Thoracic aorta (tissue), 2 donors: ENCODE measurements around the gene SERPINE1. TPM values are rescaled to one million over a fixed set of nuclear protein-coding genes. Genes with fewer than 3 reads are reported as not detected.

ENCODE experiments used
- ATAC-seq: fragments of 150-250 bp; one replicate; pipeline ENCODE4 v1.8.0; 2017; ENCODE audit warnings: low read depth; ENCODE audit not compliant: insufficient number of reproducible peaks, low FRiP score
- DNase-seq: peaks from one replicate; pipeline ENCODE4 v3.0.0-alpha.2; 2020; ENCODE audit warnings: low spot score
- H3K27ac ChIP-seq, 2 donors: fragments of 200-600 bp; sonication (generic); 1 replicate in 1 of 2; 2 replicates in 1 of 2; pipeline ENCODE4 v1.5.1; 2016; ENCODE audit warnings: mild to moderate bottlenecking in 2 of 2, moderate library complexity in 2 of 2
- H3K27me3 ChIP-seq: fragments of 200-600 bp; sonication (generic); replicated peaks from 2 replicates; pipeline ENCODE4 v1.6.0; 2016; ENCODE audit warnings: mild to moderate bottlenecking; ENCODE audit not compliant: insufficient read depth
- H3K36me3 ChIP-seq: fragments of 200-600 bp; sonication (generic); one replicate; pipeline ENCODE4 v1.5.1; 2016
- H3K4me1 ChIP-seq, 2 donors: fragments of 200-600 bp; sonication (generic); 1 replicate in 1 of 2; 2 replicates in 1 of 2; pipeline versions ENCODE4 v1.5.1 to v1.6.0; 2016; ENCODE audit warnings: low read depth in 2 of 2, mild to moderate bottlenecking in 1 of 2; ENCODE audit not compliant: control insufficient read depth in 1 of 2
- H3K4me3 ChIP-seq: fragments of 200-600 bp; sonication (generic); 2 replicates; pipeline ENCODE4 v1.5.1; 2016; ENCODE audit warnings: mild to moderate bottlenecking
- H3K9me3 ChIP-seq: fragments of 200-600 bp; sonication (generic); 2 replicates; pipeline ENCODE4 v1.5.1; 2016
- total RNA-seq, 2 donors: library from RNA; depleted of rRNA; stranded (reverse); fragments of >200 nt; gene quantifications; one replicate each; pipeline versions ENCODE4 v1.1.0 to v1.2.3, GENCODE V29; 2016
- TF ChIP-seq, protein P1 (sequence below): fragments of 200-600 bp; sonication (generic); IDR thresholded peaks from one replicate; pipeline ENCODE4 v1.5.1; 2019; ENCODE audit warnings: antibody characterized with exemption

Gene SERPINE1
- total RNA-seq, 2 donors from 2014 or later: 542 to 1,009 TPM

DNA sequence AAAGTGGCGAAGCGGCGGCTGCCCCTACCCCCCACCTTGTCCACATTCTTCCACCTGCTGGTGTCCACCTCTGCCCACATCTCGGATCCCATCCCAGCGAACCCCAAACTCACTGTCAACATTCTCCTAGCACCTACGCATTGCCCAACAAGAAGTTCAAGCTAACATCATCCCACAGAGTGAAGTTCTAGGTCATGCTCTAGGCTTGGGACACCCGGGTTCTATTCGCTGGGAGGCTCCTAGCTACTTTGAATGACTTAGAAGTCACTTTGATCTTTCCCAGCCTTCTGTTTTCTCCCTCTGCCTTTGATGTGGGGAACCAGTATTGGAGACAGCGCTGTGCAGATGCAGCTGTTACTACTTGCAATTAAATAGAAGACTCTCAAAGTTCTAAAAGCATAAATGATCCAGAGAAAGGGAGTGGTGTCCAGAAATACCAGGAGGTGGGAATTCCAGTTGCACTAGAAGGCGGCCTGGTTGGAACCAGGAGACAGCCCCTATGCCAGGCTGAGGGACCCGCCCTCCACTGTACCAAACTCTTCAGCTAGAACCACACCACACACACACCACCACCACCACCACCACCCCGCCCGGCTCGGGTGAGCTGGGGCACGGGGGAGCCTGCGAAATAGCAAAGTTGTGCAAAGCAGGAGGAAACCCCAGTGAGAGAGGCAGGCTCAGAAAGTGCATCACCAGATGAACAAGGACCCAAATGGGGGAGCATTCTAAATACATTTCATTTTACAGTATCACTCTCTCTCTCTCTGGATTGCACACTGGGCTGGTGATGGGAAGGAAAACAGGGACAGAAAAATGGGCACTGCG, 43.9 kb downstream of the SERPINE1 start:
- H3K27me3 ChIP-seq: peaks cover 52% of the 10 kb centered on the region
- TF ChIP-seq, protein P1, sequence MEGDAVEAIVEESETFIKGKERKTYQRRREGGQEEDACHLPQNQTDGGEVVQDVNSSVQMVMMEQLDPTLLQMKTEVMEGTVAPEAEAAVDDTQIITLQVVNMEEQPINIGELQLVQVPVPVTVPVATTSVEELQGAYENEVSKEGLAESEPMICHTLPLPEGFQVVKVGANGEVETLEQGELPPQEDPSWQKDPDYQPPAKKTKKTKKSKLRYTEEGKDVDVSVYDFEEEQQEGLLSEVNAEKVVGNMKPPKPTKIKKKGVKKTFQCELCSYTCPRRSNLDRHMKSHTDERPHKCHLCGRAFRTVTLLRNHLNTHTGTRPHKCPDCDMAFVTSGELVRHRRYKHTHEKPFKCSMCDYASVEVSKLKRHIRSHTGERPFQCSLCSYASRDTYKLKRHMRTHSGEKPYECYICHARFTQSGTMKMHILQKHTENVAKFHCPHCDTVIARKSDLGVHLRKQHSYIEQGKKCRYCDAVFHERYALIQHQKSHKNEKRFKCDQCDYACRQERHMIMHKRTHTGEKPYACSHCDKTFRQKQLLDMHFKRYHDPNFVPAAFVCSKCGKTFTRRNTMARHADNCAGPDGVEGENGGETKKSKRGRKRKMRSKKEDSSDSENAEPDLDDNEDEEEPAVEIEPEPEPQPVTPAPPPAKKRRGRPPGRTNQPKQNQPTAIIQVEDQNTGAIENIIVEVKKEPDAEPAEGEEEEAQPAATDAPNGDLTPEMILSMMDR: no peak

GRCh38 chr7:101171442-101171837, 44.5 kb downstream of the SERPINE1 start:
- DNase-seq (no peak), ATAC-seq (no peak)
- Histone ChIP-seq H3K27me3 (peaks cover 53% of the 10 kb centered on the region), H3K4me1 (peaks cover 18 to 37% of the 10 kb centered on the region in 2 donors), H3K9me3 (no peaks in the 10 kb centered on the region), H3K36me3 (no peaks in the 10 kb centered on the region), H3K4me3 (no peak overlapping the region), H3K27ac (no peak overlapping the region)
- TF ChIP-seq, protein P1: no peak

More for the DNA sequence above, 43.9 kb downstream of the SERPINE1 start:
- no peaks in the 10 kb centered on the region for H3K36me3 ChIP-seq
- no peak overlapping the region for H3K4me3 ChIP-seq
- no peaks in the 10 kb centered on the region for H3K9me3 ChIP-seq
- DNase-seq: no peak
- H3K27ac ChIP-seq: no peak overlapping the region
- no peak for ATAC-seq
- H3K4me1 ChIP-seq: peaks cover 19 to 39% of the 10 kb centered on the region in 2 donors

DNA sequence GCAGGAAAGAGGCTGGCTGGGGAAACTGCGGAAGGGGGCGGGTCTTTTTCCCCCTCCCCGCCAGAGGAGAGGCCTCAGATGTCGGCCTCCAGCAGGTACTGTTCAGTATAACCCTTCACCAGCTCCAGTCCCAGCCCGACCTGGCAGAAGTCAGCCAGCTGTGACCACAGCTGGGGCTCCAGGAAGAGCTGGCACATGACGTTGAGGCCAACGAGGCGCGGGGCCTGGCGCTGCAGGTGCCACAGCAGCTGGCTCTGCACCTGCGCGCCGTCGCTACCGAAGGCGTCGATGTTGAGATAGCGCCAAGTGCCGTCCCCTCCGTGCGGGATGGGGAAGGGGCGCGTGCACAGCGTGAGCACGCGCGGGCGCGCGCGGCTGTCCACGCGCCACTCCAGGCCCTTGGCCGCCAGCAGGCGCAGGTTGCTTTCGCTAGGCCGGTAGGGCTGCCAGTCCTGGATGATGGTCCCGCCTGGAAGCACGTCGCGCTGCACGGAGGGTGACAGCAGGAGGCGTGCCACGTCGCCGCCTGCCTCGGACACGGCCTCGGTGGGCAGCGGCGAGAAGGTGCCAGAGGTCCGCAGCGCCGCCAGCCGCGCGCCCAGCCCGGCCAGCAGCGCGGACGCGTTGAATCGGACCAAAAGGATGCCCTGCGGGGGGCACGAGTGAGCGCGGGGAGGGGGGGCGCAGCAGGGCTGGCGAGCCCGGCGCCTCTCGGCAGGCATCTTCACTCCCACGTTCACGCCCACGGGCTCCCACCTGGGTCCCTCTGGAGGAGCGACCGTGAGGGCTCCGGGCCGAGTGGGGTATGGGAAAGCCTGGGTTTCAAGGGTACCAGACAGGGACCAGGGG, 45.3 kb downstream of the SERPINE1 start:
- Histone ChIP-seq H3K4me3 (no peak overlapping the region), H3K9me3 (no peaks in the 10 kb centered on the region), H3K36me3 (no peaks in the 10 kb centered on the region), H3K4me1 (peaks cover 18 to 37% of the 10 kb centered on the region in 2 donors), H3K27ac (peak overlapping the region in 1 of 2 donors; percentile 22), H3K27me3 (peaks cover 60% of the 10 kb centered on the region)
- TF ChIP-seq, protein P1: no peak
- DNase-seq (no peak), ATAC-seq (no peak)

GRCh38 chr7:101172854-101173751, 46.2 kb downstream of the SERPINE1 start:
- TF ChIP-seq, protein P1: no peak
- Histone ChIP-seq H3K4me1 (peaks cover 18 to 37% of the 10 kb centered on the region in 2 donors), H3K36me3 (no peaks in the 10 kb centered on the region), H3K27ac (peak overlapping the region in 1 of 2 donors; percentile 22), H3K27me3 (peaks cover 58% of the 10 kb centered on the region), H3K4me3 (peak overlapping the region; percentile 40), H3K9me3 (no peaks in the 10 kb centered on the region)
- DNase-seq (no peak), ATAC-seq (no peak)
